PC-9 (cell line): ENCODE results near the gene NFYC. TPM values are rescaled to one million over a fixed set of nuclear protein-coding genes. Genes with fewer than 3 reads are reported as not detected.

ENCODE experiments used
- BruUV-seq: library from RNA; stranded (reverse); fragments of 400-500 nt; replicated peaks from 2 replicates; lab custom pipeline; 2021; lab: Mats Ljungman, UMichigan
- CTCF ChIA-PET: fragments of 300-600 bp; sonication (Branson Sonifier 250); formaldehyde crosslinking; loops from one replicate; lab custom pipeline; 2022; ENCODE audit warnings: antibody characterized with exemption; lab: Charles Lee
- POLR2A ChIA-PET: fragments of 300-600 bp; sonication (Branson Sonifier 250); formaldehyde crosslinking; loops from one replicate; lab custom pipeline; 2022; ENCODE audit warnings: antibody characterized with exemption; ENCODE audit not compliant: unreplicated experiment; lab: Charles Lee
- DNase-seq, 2 experiments: peaks; one replicate each; pipeline versions ENCODE4 v3.0.0 to v3.0.0-alpha.2; 2015 to 2022; ENCODE audit warnings: mixed read lengths in 1 of 2
- H2AFZ ChIP-seq: fragments of 200-600 bp; sonication (generic); 2 replicates; pipeline ENCODE4 v1.8.1; 2017; ENCODE audit warnings: antibody characterized with exemption
- H3F3A ChIP-seq: fragments of 200-600 bp; sonication (generic); 2 replicates; pipeline ENCODE4 v1.8.1; 2017; ENCODE audit warnings: antibody characterized with exemption, mild to moderate bottlenecking, low read depth; ENCODE audit not compliant: insufficient read depth
- H3K27ac ChIP-seq: fragments of 200-600 bp; sonication (generic); 2 replicates; pipeline ENCODE4 v1.6.1; 2016; ENCODE audit warnings: mixed run types
- H3K27me3 ChIP-seq: fragments of 200-600 bp; sonication (generic); 2 replicates; pipeline ENCODE4 v1.6.1; 2016; ENCODE audit warnings: low read depth, mixed run types; ENCODE audit not compliant: insufficient read depth
- H3K36me3 ChIP-seq: fragments of 200-600 bp; sonication (generic); 2 replicates; pipeline ENCODE4 v1.6.1; 2016; ENCODE audit warnings: low read depth, mixed run types
- H3K4me1 ChIP-seq: fragments of 200-600 bp; sonication (generic); replicated peaks from 2 replicates; pipeline ENCODE4 v1.6.1; 2016; ENCODE audit warnings: mixed run types; ENCODE audit not compliant: insufficient read depth
- H3K4me2 ChIP-seq: fragments of 200-600 bp; sonication (generic); 2 replicates; pipeline ENCODE4 v1.6.1; 2017; ENCODE audit warnings: mixed run types
- H3K4me3 ChIP-seq: fragments of 200-600 bp; sonication (generic); 2 replicates; pipeline ENCODE4 v1.6.1; 2016; ENCODE audit warnings: mixed run types
- H3K79me2 ChIP-seq: fragments of 200-600 bp; sonication (generic); 2 replicates; pipeline ENCODE4 v1.6.1; 2017; ENCODE audit warnings: low read depth, mixed run types
- H3K9me2 ChIP-seq: fragments of 200-600 bp; sonication (generic); 2 replicates; pipeline ENCODE4 v1.8.1; 2017; ENCODE audit warnings: mild to moderate bottlenecking; ENCODE audit not compliant: insufficient read depth
- H3K9me3 ChIP-seq: fragments of 200-600 bp; sonication (generic); 2 replicates; pipeline ENCODE4 v1.8.1; 2016; ENCODE audit warnings: low read depth; ENCODE audit not compliant: insufficient read depth
- H4K20me1 ChIP-seq: fragments of 200-600 bp; sonication (generic); 2 replicates; pipeline ENCODE4 v1.8.1; 2017; ENCODE audit not compliant: insufficient read depth
- CTCF ChIP-seq: fragments of 200-600 bp; sonication (generic); conservative IDR thresholded peaks from 2 replicates; pipeline ENCODE4 v1.6.1; 2017; ENCODE audit warnings: mixed run types, antibody characterized with exemption, mild to moderate bottlenecking, moderate library complexity
- EZH2 ChIP-seq: fragments of 200-600 bp; sonication (generic); IDR thresholded peaks from 2 replicates; pipeline ENCODE4 v1.8.0; 2017; ENCODE audit warnings: antibody characterized with exemption, low read depth
- intact Hi-C: fragments of 100-400 bp; cut with micrococcal nuclease; formaldehyde crosslinking; loops from one replicate; pipeline ENCODE4 v1.10.0; 2022; ENCODE audit not compliant: unreplicated experiment
- total RNA-seq: library from RNA; stranded (reverse); gene quantifications from 2 replicates; pipeline ENCODE4 v1.2.3, GENCODE V29; 2021

The NFYC gene
- total RNA-seq, 1 experiment from 2014 or later = 91.1 TPM

DNA sequence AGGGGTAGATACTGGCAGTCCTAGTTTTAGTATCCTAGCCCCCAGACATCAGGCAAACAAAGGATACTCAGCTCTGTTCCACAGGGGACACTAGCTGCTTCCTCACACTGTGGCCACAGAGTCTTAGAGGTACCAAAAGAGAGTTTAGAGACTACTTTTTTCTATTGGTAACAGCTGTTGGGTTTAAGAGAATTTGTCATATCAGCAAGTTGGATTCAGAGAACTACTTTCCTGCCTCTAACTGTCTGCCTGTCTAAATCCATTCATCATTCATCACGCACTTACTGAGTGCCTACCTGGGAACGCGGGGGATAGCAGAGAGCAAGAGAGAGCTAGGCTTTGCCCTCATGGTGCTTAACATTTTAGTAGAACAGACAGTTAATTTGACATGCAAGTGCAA is 65.0 kb downstream of the NFYC start:
- intact Hi-C loops = no loop called here
- Histone ChIP-seq H3K9me2 (no peaks in the 10 kb centered on the region), H3K27me3 (no peaks in the 10 kb centered on the region), H2AFZ (no peak overlapping the region), H3K4me2 (no peak overlapping the region), H3K9me3 (no peaks in the 10 kb centered on the region), H3K4me3 (no peak overlapping the region), H4K20me1 (0 out of 2 replicates have a peak, but pooled peaks cover 8% of the 10 kb centered on the region), H3K27ac (no peak overlapping the region), H3K4me1 (peaks cover 5% of the 10 kb centered on the region; the same call in 1 of the 2 replicates), H3F3A (no peaks in the 10 kb centered on the region), H3K36me3 (peaks cover 21% of the 10 kb centered on the region), H3K79me2 (no peaks in the 10 kb centered on the region)
- no TSS peak for BruUV-seq
- ChIA-PET POLR2A (no interaction called here), CTCF (no interaction called here)
- TF ChIP-seq CTCF = no peak
- no peak for TF ChIP-seq EZH2
- DNase-seq = no peak

DNA sequence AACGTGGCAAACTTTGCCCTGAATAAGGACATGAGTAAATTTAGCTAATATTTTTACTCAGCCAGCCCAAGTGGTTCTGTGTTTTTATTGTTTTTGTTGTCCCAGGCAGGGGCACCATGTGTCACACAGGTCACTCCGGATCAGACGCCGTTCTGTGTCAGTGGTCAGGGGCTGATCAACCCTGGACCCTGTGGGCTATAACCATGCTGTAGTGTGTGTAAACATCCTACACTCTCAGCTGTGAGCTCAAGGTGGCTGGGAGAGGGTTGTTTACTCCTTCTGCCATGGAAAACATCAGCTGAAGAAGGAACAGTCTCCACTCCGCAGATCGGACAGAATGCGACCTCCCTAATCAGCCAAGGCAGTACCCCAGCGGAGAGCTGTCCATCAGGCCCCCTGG is 65.6 kb downstream of the NFYC start:
- CTCF ChIA-PET = no interaction called here
- H3K27ac ChIP-seq = no peak overlapping the region
- H3K9me2 ChIP-seq = no peaks in the 10 kb centered on the region
- no peak overlapping the region for H2AFZ ChIP-seq
- H3K79me2 ChIP-seq = no peaks in the 10 kb centered on the region
- no peak overlapping the region for H3K4me2 ChIP-seq
- intact Hi-C loops = no loop called here
- H3F3A ChIP-seq = no peaks in the 10 kb centered on the region
- no peak for DNase-seq
- POLR2A ChIA-PET = interaction anchor here (0.7 kb wide), 1 partner anchor 221 kb away, joined by 5 read pairs; no protein-coding TSS in a partner anchor
- H3K4me3 ChIP-seq = no peak overlapping the region
- no peaks in the 10 kb centered on the region for H3K9me3 ChIP-seq
- no peaks in the 10 kb centered on the region for H3K27me3 ChIP-seq
- TF ChIP-seq CTCF (no peak), EZH2 (no peak)
- peaks cover 2% of the 10 kb centered on the region; the same call in 1 of the 2 replicates for H3K4me1 ChIP-seq
- peaks cover 21% of the 10 kb centered on the region for H3K36me3 ChIP-seq
- H4K20me1 ChIP-seq = 0 out of 2 replicates have a peak, but pooled peaks cover 7% of the 10 kb centered on the region
- BruUV-seq = no TSS peak

- Histone ChIP-seq H3K4me1 (no peaks in the 10 kb centered on the region), H3K79me2 (no peaks in the 10 kb centered on the region), H3K9me3 (no peaks in the 10 kb centered on the region), H3K9me2 (no peaks in the 10 kb centered on the region), H4K20me1 (no peaks in the 10 kb centered on the region), H3K27ac (no peak overlapping the region), H3K4me2 (no peak overlapping the region), H3K4me3 (no peak overlapping the region), H2AFZ (no peak overlapping the region), H3F3A (no peaks in the 10 kb centered on the region), H3K27me3 (no peaks in the 10 kb centered on the region), H3K36me3 (peaks cover 21% of the 10 kb centered on the region)
- no TSS peak for BruUV-seq
- DNase-seq = no peak
- intact Hi-C loops = no loop called here
- TF ChIP-seq EZH2 = no peak
- no peak for TF ChIP-seq CTCF
- ChIA-PET POLR2A (interaction anchor here (0.7 kb wide), 1 partner anchor 54 kb away, joined by 3 read pairs; no protein-coding TSS in a partner anchor), CTCF (no interaction called here)
Measured at GRCh38 chr1:40758004-40758403, 66.5 kb downstream of the NFYC start.
